ENCODE results near the gene HEATR9.

Gene HEATR9

DNA sequence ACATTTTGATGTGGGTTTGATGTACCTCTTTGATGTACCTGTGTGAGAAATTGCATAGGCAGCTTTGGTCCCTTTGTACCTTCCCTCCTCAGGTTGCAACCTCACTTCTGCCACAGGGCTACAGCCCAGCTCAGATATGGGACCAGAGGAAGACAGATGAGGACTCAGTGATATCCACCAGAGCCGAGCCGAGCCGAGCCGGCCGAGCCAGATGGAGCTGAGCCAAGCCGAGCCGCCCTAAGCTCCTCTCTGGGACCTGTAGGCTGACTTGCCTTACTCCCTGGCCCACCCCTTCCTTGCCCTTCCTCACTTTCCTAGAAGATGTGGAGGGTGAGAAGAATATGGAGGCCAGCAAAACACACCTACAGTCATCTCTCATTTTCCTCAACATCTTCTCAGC, 3.8 kb downstream of the HEATR9 start:
- no peak for DNase-seq

DNA sequence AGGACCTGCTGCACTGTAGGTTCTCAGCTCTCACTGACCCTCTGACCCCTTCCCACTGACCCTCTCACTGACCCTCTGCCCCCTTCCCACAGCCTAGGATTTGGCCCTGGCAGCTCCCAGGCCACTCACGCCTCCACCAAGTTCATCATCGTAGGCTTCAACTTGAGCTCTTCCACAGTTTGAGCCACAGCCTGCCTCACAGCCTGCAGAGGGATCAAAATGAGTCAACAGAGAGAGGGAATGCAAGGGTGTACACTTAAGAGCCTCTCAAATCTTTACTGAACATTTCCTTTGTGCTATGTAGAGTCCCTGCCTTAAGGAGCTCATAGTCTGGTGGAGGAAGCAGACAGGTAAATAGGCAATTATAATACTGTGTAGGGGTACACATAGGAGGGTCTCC, 12.1 kb downstream of the HEATR9 start:
- no peak for DNase-seq

DNA sequence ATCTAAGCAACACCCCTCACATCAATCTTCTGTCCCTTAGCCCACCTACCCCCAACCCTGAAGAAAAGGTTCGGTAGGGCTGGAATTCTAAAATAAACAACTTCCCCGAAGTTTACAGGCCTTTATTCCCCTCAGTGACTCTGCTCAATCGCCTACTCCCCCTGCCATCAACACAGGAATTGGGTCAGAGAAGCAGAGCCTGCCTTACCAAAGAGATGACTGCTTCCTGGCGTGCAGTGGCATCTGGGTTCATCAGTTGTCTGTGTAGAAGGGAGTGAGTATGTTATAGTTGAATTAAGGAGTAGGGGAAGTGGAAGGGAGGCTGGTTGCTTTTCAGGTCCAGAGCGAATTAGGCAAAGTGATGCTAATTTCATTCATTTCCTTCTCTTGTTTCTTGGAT, 12.7 kb downstream of the HEATR9 start:
- DNase-seq, result no peak

DNA sequence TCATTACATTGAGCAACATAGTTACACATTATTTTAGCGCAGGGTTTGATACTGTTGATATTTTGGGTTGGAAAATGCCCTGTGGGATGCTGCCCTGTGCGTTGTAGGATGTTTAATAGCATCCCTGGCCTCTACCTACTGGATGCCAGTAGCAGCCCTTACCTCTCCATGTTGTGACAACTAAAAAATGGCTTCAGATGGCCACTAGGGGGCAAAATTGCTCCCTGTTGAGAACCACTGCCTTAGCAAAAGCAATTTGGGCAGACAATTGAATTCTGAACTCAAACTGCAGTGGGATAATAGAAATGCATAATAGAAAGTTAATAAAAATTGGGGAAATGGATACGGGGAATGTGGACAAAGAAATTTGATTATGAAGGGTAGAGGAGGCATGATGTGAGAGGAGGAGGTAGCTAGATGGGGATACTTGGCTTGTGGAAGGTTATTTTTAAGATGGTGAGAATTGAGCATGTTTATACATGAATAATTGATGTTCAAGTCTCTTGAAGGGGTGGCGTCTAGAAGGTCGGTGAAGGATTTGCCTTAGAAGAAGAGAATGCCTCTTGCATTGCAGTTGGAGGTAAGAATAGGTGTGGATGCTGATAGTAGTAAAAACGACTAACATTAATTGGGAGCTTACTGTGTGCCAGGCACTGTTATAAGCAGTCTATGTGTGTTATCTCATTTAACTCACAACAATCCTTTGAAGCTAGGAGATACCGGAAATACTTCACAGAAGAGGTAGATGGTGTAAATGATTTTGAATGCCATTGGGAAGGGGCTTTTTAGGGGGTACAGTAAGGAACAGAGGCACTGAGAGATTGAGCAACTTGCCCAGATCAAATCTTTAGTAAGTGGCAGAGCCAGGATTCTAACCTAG, 19.0 kb downstream of the HEATR9 start:
- peak; percentile 37 to 57 for DNase-seq

DNA sequence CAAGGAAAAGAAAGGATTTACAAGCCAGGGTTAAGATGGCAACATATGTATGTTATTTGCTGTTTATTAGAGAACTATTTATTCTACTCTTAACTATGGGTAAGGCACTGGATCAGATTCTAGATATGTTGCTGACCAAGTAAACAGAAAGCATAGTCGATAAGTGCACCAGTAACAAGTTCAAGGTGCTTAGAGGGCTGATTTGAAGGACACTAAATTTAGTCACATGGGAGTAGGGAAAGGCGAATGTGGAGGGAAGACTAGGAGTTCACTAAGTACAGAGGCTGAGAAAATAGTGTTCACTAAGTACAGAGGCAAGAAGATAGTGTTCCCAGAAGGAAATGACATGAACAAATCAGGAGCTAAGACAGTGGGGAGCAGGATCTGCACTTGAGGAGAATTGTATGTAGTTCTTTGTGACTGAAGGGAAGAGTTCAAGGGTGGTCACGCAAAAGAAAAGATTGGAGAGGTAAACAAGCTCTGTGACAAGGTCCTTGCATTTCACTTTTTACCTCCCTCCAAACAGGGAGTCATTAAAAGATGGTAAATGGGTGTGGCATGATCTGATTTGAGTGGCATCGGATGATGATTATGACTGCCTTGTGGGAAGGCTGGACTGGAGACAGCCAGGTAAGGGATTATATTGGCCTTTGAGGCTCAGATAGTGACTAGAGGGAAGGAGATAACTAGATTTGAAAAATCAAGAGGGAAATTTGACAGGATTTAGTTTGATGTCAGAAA, 20.9 kb downstream of the HEATR9 start:
- no peak for DNase-seq

DNA sequence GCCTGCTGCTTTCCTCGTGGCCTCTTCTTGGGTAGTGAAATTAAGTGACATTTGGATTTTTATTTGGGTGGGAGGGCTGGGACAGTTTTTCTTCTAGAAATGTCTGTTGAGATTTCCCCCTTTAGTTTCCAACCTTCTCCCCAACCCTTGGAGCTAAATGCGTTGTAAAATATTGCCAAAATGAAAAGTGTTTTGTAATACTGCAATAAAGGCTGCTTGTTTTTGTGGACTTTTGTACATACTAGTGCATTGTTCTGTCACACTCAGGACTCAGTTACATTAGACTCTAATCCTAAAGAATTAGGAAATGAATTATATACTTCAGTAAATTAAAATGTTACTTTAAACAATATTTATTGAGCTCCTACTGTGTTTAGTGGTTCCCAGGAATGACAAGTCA, 21.7 kb downstream of the HEATR9 start:
- DNase-seq, result no peak

DNA sequence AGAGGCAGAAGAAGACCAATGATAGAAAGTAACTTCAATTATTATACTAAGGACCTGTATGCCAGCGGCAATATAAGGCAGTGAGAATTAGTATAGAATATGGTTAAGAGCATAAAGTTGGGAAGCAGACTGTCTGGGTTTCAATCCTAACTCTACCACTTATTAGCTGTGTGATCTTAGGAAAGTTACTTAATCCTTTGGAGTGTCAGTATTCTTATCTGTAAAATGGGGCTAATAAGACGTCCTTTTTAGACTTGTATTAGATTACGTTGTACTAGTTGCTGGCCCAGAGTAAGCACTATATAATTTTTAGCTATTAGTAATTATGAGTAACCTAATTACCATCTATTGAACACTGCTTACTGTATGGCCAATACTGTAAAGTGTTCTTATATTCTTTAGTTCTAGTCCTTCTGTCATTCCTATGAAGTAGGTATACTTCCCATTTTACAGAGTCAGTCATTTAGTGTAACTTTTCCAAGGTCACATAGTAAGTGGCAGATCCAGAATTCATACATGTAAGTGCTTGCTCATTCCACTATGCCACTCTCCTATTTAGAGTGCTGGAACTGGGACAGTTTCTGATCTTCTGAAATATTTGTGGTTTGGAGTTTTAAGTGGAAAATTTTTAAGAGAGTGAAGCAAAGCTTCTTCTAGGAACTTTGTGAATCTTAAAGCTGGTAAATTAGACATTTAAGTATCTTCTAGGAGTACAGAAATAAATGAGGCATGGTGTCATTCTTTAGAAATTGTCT, 22.5 kb downstream of the HEATR9 start:
- no peak for DNase-seq

DNA sequence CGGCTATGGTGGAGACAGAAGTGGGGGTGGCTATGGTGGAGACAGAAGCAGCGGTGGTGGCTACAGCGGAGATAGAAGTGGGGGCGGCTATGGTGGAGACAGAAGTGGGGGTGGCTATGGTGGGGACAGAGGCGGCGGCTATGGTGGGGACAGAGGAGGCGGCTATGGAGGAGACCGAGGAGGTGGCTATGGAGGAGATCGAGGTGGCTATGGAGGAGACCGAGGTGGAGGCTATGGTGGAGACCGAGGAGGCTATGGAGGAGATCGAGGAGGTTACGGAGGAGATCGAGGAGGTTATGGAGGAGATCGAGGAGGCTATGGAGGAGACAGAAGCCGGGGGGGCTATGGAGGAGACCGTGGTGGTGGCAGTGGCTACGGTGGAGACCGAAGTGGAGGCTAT, 24.1 kb downstream of the HEATR9 start:
- DNase-seq, result no peak

DNA sequence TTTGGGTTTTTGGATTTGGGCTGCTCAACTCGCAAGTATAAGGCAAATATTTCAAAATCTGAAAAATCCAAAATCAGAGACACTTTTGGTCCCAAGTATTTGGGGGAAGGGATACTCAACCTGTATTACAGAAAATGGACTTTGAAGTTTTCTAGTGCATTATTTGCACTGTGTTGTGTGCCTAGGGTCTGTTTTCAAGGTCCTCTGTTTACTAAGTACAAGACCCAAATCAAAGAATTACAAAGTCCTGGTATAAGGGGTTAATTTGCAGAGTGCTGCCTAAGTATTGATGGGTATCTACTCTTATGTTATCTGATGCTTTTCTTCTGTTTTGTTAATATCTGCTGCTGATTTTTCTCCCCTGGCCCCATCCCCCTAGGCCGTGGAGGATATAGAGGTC, 25.0 kb downstream of the HEATR9 start:
- DNase-seq, result no peak

DNA sequence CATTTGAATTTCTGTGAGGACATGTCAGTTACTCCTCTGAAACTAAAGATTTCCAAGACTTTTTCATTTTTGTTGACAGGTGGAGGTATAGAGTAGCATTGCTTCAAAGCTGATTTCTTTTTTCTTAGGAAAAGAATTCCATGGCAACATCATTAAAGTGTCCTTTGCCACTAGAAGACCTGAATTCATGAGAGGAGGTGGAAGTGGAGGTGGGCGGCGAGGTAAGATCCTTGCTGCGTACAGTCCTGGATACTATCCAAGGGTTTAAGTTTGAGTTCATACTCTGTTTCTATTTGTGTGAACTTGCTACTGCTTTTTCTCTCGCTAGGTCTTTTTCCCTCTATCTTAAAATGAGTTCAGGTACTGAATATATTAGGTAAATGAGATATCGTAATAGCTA, 26.5 kb downstream of the HEATR9 start:
- DNase-seq, result no peak

DNA sequence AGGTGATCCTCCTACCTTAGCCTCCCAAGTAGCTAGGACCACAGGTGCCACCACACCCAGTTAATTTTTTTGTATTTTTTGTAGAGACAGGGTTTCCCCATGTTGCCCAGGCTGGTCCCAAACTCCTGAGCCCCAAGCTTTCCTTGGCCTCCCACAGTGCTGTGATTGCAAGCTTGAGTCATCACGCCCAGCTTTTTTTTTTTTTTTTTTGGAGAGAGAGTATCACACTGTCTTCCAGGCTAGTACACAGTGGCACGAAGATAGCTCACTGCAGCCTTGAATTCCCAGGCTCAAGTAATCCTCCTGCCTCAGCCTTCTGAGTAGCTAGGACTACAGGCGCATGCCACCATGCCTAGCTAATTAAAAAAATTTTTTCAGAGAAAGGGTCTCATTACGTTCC, 27.2 kb downstream of the HEATR9 start:
- DNase-seq, result no peak

DNA sequence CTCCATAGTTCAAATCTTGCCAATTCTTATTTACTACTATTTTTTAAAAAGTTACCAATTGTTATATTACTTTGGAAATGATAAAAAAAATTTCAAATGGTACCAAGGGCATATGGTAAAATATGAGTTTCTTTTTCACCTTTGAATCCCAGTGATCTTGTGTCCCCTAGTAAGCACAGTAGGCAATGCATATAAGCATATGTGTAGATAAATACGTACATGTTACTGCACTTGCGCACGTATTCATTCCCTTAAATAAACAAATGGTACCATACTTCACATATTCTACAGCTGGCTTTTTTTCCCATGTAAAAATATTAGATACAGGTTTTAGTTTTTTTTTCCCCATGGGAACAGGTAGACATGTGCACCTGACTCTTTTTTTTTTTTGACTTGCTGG, 27.6 kb downstream of the HEATR9 start:
- no peak for DNase-seq

DNA sequence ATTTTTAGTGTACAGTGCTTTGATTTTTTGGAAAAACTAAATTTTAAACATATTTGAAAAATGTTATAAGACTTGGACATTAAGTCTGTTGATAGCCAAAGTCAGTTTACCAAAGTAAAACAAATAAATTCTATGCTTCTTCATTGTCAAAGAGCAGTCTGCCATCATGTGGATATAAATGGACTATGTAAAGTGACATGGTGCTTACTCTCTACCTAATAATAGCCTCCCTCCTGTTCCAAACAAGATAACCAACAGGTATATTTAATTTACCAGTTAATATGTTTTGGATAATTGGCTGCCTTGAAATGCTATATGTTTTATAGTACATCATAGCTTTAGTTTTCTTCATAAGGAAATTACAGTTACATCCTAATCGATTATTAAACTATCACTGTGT, 43.5 kb downstream of the HEATR9 start:
- no peak for DNase-seq

DNA sequence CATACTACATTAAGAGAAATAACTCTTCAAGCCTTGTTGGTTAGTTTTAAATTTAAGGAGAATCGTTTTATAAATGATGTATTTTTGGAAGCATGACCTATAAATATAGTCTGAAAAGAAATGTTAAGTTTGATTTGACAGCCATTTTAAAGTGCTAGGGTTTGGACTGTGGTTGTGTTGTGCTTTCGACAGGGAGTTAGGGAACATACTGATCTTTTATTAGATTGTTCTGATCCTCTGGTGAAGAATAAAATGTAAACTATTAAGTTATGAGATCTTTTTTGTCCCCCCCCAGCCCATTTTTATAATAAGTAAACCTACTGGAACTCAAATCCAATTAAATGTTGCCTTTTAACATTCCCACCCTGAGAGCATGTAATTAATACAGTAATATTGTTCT, 47.4 kb downstream of the HEATR9 start:
- DNase-seq, result no peak

DNA sequence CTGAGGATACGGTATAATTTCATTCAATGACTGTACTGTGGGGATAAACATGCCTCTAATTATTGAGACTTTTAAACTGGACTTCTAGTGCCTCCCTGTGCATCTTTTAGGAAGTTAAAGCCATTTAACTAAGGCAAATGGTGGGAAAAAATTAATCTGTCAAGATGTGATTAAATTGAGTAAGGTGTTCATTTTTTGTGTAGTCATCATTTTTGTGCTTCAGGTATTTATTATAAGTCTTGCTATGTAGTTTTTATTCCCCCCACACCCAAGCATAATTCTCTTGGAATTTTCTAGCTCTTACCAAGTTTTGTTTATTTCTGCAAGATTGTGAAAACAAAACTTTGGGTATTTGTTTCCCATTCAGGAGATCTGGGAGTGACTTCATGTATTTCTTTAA, 49.2 kb downstream of the HEATR9 start:
- DNase-seq, result no peak

DNA sequence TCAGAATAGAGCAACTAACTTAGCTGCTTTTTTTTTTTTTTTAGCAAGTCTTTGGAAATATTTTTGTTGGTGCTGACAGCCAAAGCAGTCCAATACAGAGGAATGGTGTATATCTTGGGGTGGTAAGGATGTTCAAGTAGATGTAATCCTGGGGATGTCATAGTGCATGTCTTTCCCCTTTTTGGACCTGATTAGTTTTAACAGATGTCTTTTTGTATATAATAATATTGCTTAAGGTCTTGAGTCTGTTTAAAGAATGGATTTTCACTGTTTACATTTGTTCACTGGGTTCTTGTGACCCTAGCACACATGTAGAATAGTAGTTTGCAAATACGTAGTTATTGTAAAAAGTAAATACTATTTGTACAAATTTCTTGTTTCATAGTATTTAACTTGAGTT, 51.5 kb downstream of the HEATR9 start:
- DNase-seq, result no peak

DNA sequence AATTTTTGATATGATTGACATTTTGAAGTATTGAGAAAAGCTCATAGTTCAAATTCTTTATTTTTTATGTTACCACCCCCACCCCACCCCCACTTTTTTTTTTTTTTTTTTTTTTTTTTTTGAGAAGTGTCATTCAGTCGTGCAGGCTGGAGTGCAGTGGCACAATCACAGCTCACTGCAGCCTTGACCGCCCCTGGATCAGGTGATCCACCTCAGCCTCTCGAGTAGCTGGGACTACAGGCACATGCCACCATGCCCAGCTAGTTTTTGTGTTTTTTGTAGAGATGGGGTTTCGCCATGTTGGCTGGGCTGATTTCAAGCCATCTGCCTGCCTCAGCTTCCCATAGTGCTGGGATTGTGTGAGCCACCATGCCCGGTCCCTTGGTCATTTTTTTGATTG, 52.0 kb downstream of the HEATR9 start:
- DNase-seq, result no peak

DNA sequence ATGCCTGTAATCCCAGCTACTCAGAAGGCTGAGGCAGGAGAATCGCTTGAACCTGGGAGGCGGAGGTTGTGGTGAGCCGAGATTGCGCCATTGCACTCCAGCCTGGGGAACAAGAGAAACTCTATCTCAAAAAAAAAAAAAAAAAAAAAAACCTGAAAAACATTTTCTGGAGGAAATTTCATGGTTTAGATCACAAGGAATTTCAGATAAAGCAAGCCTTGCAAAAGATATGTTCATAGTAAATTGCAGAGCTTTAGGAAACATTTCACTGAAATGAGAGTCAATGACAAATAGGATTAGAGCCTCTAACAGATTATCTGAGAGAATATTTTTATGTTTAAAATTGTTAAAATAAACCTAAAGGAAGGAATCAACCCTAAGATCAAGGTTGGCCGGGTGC, 56.2 kb downstream of the HEATR9 start:
- no peak for DNase-seq

DNA sequence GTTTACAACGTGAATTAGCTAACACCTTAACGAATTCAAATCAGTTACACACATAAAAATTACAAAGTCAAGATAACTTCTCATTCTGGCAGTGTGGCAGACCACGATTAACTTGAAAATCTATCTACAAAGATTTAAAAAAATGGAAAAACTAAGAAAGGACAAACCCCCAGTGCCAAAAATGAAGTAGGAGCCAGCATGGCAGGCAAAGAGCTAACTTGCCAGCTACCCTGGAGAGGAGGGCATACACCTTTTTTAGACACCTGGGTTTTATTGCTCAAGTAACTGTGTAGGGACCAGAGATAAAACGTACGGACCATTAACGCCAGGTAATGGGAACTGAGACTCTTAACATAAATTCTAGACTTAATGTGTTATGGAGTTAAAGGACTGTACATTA, 56.9 kb downstream of the HEATR9 start:
- no peak for DNase-seq

DNA sequence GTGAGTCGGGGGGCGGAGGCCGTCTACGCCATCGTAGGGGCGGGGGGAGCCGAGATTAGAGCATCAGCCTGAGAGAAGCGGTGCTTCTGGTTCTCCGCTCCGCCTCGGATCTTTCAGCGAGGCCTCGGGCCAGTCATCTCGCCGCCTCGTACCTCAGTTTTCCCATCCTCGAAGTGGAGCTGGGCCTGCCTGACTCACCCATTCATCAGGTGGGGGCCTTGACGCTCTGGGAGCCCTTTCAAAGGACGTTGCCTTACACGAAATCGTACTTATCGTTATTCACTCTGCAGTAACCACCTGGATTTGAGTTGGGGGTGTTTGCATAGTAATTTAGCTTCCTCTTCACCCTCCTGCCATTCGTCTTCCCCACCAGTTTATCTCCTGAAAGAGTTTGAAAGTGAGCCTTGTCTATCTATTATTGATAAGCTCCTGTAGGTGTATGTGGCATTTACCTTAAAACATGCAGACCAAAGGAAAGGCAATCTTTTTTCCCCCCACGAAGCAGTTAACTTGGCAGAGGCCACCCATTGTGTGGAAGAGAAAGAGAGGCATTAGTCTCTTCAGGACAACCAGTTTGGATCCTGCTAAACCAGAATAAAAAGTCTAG, 58.7 kb downstream of the HEATR9 start:
- DNase-seq, result no peak

DNA sequence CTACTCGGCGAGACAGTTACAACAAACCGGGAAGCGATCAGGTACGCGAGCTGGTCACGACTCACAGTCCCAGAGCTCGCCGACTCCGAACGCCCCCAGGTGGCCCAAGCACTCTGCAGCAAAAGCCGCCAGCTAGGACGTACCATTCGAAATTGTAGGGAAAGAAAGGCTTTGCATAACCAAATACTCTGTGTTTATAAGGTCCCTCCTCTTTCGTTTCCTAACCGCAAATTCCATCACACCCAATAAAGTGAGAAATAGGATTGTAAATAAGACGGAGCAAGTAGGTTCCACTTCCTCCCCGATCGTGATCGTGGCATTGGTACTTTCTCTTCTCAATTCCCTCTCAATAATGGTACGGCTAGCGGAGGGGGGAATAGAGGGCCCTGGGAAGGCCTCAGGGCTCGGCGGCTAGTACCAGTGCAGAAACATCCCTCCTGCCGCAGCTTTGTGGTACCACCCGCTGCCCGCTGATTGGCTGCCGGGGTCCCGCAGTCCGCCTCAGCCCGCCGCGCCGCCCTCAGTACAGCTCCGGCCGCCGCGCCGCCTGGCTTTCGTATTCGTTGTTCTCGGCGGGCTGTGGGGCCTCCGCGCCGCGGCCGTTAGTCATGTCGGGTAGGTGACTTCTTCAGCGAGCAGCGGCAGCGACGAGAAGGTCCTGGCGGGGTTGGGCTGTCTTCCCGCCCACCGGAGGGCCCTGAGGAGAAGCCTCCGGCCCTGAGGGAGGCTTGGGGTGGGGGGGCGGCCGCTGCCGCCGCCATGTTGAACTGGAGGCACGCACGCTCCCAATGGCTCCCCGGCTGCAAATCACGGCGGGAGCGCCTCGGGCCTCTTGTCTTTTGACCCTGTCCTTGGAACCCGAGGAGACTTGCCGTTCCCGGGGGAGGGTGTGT, 59.5 kb downstream of the HEATR9 start, which contains the start of gene TAF15:
TSS of gene TAF15 (plus strand) at position 523 of the 893 bp plus-strand sequence. CDS start at position 609, 86 bp downstream.
- DNase-seq, result peak; percentile 89 to 91

Data from stimulated activated CD4-positive, alpha-beta T cell treated with anti-CD3 and anti-CD28 coated beads, Interleukin-2, amount 100 ng/mL, for 48 hours (primary cell).